Left colon (tissue), 2 donors: Measurements from ENCODE around the gene ARL10. TPM values are rescaled to one million over a fixed set of nuclear protein-coding genes. Genes with fewer than 3 reads are reported as not detected.

Experiments
- ATAC-seq: fragments of 200-7000 bp; cut with Tn5 transposase; one replicate; pipeline ENCODE4 v1.9.1; 2020; ENCODE audit warnings: mild to moderate bottlenecking, moderate library complexity
- DNase-seq, 2 donors: peaks; one replicate each; pipeline ENCODE4 v3.0.0-alpha.2; 2020
- intact Hi-C, 2 donors: fragments of 100-400 bp; cut with DNase I in 1 of 2; cut with micrococcal nuclease in 1 of 2; formaldehyde crosslinking; loops; one replicate each; pipeline versions ENCODE4 v1.11.2 to v1.14.0; 2022; cut with DNase I, micrococcal nuclease
- long read RNA-seq: library from polyadenylated mRNA; unstranded; transcript quantifications from one replicate; pipeline ENCODE4 v2.0.0, GENCODE V29; 2021
- total RNA-seq, 2 donors: library from RNA; stranded (reverse); fragmentation: NEBNext Ultra II Directional; extraction: Animal tissue kit (Norgen Biotek cat#: 25700); gene quantifications; one replicate each; pipeline ENCODE4 v1.2.1, GENCODE V29; 2021
- donor health status: DM: no; HTN: no; CAD: no.
- donor health status: DM: yes; HTN: yes; CAD: no.

Gene ARL10
- 1 to 10 TPM; 1.0 to 1.8 TPM for total RNA-seq
- long read RNA-seq = 0 reads

- intact Hi-C loops = no loop called here
- DNase-seq = peak in 1 of 2 donors; percentile 46
- no peak for ATAC-seq
These were observed at the start of gene ARL10 for GRCh38 chr5:176365351-176366231. Gene ARL10 (plus strand): TSS chr5:176365487. CDS start chr5:176365564, 77 bp downstream.

- intact Hi-C loops = no loop called here
- ATAC-seq = no peak
- DNase-seq = no peak
These were observed 47.5 kb upstream of the ARL10 start for GRCh38 chr5:176317534-176318374.

- intact Hi-C loops = no loop called here
- ATAC-seq (no peak), DNase-seq (no peak)
These were observed 45.3 kb upstream of the ARL10 start for GRCh38 chr5:176319827-176320554.

- DNase-seq (no peak), ATAC-seq (no peak)
- intact Hi-C loops = no loop called here
These were observed 44.7 kb upstream of the ARL10 start for GRCh38 chr5:176320577-176320976.

- intact Hi-C loops = no loop called here
- DNase-seq (no peak), ATAC-seq (no peak)
These were observed 31.1 kb upstream of the ARL10 start for GRCh38 chr5:176334031-176334770.

GRCh38 chr5:176337913-176338312, 27.4 kb upstream of the ARL10 start:
- ATAC-seq (no peak), DNase-seq (no peak)

GRCh38 chr5:176339304-176339703, 26.0 kb upstream of the ARL10 start:
- intact Hi-C loops = no loop called here
- ATAC-seq (no peak), DNase-seq (no peak)

More at GRCh38 chr5:176337913-176338312, 27.4 kb upstream of the ARL10 start:
- intact Hi-C loops = no loop called here

GRCh38 chr5:176341325-176342157, 23.7 kb upstream of the ARL10 start:
- DNase-seq (peak in 1 of 2 donors; percentile 11), ATAC-seq (peak; percentile 81)
- intact Hi-C loops = no loop called here

- DNase-seq (no peak), ATAC-seq (peak; percentile 68)
- intact Hi-C loops = no loop called here
These were observed 23.2 kb upstream of the ARL10 start for GRCh38 chr5:176342158-176342483.

GRCh38 chr5:176342766-176343458, 22.4 kb upstream of the ARL10 start:
- no peak for DNase-seq
- ATAC-seq = no peak
- intact Hi-C loops = no loop called here

GRCh38 chr5:176350416-176350815, 14.9 kb upstream of the ARL10 start:
- no peak for DNase-seq
- intact Hi-C loops = no loop called here
- ATAC-seq = no peak

GRCh38 chr5:176352116-176352878, 13.0 kb upstream of the ARL10 start:
- ATAC-seq (no peak), DNase-seq (no peak)
- intact Hi-C loops = no loop called here

- ATAC-seq (no peak), DNase-seq (no peak)
- intact Hi-C loops = no loop called here
These were observed 11.8 kb upstream of the ARL10 start for GRCh38 chr5:176353533-176353932.

GRCh38 chr5:176355400-176356178, 9.7 kb upstream of the ARL10 start:
- DNase-seq (no peak), ATAC-seq (no peak)
- intact Hi-C loops = no loop called here

- ATAC-seq = no peak
- intact Hi-C loops = no loop called here
- no peak for DNase-seq
These were observed 9.1 kb upstream of the ARL10 start for GRCh38 chr5:176356179-176356566.

GRCh38 chr5:176359658-176360057, 5.6 kb upstream of the ARL10 start:
- intact Hi-C loops = no loop called here
- no peak for ATAC-seq
- no peak for DNase-seq
